LHCN-M2 (cell line): Measurements from ENCODE around the gene KLRC4. TPM values are rescaled to one million over a fixed set of nuclear protein-coding genes. Genes with fewer than 3 reads are reported as not detected.
A peak's percentile ranks its signal among the peaks of the same experiment; 100 is the strongest.
"Not testable (repeated sequence)": the region's sequence is repeated elsewhere in the genome, so short reads cannot be mapped to it uniquely, and the experiment has no call there.

Experiments used
- DNase-seq: peaks from one replicate; pipeline ENCODE4 v3.0.0-alpha.2; 2012; ENCODE audit warnings: low read depth
- total RNA-seq: library from RNA; depleted of rRNA; stranded (reverse); fragments of >200 nt; gene quantifications from 2 replicates; pipeline ENCODE4 v1.2.3, GENCODE V29; 2014; rRNA removed

KLRC4 gene
- total RNA-seq, 1 experiment from 2014 or later = not detected

DNA sequence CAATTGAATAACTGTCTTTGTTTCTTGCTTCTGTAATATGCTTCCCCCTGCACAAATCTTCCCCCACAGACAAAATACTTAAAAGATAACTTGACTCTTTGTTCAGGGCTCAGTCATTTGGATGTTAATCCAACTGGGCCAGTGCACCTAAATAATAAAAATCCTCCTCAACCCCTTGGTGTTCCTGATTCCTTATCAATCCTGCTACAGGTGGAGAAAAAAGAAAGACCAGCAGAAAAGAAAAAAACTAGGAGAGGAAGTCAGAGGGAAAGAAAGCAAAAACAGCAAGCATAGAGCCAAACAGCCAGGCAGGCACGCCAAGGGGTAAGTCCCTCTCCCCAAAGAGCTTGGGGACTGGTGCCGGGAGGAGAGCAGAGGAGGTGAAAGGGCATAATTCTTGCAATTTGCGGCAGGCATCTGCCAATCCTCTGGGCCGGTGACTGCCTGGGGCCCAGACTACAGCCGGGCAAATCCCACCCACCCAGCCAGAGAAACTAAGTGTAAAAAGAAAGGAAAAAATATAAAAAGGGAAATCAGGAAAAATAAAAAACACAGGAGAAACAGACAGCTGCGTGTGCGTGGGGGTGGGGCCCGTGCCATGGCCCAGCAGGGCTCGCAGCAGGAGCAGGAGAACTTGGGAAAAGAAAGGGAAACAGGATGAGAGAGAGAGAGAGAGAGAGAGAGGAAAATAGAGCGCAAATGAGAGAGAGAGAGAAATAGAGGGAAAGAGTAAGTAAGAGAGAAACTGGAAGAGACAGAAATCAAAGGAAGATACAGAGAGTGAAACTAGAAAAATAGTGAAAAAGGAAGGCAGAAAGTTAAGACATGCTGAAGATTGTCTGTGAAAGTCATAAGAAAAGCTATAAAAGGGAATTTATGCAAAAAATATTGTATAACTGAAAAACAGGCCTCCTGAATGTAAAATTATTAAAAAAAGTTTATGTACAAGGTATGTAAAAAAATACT lies 41.1 kb downstream of the KLRC4 start:
- no peak for DNase-seq

DNA sequence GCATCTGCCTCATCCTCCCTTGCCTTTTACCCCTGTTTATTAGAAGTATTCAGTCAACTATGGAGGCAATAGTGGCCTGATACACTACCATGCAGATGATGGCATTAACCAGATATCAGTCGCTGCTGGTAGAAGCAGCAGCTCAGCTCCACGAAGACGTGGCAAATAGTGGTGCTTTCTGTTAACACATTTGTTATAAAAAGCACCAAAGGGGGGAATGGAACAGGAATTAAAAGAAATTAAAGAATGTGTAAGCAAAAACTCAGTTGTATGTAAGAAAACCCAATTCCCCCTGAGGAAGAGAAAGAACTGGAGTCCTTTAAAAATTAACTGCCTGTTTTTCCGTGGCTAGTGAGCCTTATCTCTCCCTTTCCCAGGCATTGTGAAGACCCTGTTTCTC lies 41.8 kb downstream of the KLRC4 start:
- DNase-seq = not testable (repeated sequence)

DNA sequence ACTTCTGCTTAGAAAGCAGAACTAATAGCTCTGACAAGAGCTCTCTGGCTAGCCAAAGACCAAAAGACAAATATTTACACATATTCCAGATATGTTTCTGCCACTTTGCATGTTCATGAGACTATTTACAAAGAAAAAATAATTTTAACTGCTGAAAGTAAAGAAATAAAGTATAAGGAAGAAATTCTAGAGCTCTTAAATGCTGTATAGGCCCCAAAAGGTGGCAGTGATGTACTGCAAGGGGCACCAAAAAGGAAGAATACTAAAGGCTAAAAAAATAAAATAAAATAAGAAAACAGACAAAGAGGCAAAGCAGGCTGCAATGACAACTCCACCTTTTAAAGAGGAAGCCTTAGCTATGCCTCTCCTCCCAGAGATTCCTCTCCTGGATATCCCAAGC lies 42.7 kb downstream of the KLRC4 start:
- peak; percentile 80 for DNase-seq

DNA sequence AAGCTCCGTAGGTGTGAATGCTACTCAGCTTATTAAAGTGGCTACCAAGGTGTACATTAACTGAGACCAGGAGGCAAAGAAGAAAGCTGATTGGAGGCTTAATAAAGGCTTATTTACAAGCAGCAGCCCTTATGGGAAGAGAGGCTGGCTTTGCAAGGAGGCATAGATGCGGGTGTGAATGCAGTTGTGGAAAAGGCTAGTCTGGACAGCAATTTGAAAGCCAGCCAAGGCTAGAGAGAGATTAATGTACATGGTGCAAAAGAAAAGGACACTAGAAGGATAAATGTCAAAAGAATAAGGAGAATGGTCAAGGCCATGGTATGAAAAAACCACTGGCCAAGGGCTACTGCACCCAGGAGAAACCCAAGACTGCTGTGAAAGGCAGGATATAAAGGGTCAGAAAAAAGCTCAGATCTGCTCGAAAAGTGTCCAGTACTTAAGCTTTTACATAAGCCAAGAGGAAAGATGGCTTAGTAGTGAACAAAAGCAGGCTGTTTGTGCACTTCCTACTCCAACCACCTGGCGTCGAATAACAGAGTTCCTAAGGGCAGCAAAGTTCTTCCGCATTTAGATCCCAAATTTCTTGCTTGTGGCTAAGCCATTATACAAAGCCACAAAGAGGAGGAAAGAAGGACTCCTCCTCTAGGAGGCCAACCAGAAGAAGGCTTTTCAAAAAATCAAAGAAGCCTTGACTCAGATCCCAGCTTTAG lies 43.7 kb downstream of the KLRC4 start:
- peak; percentile 75 for DNase-seq

DNA sequence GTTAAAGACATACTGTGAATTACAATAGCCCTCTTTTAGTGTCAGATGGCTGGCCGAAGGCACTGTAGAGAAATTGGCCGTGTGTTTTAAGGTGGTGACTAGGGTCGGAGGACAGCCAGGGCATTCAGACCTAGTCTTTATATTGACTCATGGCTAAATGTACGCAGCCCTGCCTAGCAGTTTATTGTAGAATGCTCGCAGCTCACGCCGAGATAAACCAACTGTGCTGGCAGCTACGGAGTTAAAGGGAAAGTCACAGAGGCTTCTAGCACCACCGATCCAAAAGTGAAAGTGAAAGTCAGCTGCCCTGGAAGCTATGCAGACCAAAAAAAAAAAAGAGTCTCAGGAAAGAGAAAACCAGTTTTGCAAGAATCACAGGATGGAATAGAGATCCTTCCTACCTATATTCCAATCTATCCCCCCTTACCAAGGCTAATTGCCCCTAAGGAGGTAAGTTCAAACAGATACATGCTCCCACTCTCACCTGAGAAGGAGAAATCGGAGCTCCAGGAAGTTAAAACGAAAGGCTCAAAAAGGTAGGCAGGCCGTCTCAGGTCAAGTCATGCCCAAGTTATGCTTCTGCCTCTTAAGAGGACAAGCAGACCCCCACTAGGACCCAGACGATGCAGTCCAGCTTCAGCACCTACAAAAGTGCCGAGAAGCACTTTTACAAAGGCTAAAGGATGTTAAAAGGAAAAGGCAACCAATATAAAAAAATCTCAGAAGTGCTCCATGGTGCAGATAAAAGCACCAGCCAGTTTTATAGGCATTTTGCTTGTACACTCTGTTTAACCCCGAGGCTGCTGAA lies 44.5 kb downstream of the KLRC4 start:
- peak; percentile 90 for DNase-seq

DNA sequence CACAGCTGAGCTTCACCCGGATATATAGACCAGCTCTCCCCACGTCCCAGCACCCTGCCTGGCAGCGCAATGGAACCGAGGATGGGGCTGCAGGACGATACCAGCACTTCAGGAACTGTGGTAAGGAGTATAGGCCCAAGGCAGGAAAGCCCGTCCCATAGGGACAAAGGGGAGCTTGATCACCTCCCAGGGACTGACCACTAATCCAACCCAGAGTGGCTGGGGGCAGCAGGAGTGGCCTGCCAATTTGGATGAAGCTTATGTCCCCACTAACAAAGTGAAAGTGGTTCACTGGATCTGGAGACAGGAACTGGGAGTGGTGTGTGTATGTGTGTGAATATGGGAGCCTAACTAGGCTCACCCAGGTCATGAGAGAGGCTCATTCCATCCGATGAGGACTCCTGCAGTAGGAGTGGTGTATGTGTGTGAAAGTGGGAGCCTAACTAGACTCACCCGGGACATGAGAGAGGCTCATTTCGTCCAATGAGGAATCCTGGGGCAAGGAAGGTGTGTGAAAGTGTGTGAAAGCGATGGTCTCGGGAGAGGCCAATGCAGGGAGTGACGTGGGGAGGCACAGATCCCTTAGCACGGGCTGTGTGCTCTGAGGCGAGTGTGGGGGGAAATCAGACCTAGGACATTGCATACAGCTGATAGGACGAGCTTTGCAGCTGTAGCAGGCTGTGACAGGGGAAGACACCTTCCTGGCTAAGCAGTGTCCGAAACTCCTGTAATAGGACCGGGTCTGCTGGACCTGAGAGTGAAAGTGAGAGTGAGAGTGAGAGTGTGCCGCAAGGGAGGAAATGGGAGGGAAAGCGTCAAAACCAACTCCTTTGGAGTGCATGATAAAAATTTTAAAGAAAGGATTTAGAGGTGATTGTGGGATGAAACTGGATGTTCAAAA lies 45.4 kb downstream of the KLRC4 start:
- DNase-seq = peak; percentile 76

DNA sequence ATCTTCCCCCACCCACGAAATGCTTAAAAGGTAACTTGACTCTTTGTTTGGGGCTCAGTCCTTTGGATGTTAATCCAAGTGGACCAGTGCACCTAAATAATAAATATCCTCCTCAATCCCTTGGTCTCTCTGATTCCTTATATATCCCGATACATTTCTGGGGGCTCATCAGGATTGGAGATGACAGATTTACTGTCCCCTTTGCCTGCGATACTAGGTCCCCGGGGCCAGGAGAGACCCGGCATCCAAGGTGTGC lies 46.0 kb downstream of the KLRC4 start:
- DNase-seq = no peak

DNA sequence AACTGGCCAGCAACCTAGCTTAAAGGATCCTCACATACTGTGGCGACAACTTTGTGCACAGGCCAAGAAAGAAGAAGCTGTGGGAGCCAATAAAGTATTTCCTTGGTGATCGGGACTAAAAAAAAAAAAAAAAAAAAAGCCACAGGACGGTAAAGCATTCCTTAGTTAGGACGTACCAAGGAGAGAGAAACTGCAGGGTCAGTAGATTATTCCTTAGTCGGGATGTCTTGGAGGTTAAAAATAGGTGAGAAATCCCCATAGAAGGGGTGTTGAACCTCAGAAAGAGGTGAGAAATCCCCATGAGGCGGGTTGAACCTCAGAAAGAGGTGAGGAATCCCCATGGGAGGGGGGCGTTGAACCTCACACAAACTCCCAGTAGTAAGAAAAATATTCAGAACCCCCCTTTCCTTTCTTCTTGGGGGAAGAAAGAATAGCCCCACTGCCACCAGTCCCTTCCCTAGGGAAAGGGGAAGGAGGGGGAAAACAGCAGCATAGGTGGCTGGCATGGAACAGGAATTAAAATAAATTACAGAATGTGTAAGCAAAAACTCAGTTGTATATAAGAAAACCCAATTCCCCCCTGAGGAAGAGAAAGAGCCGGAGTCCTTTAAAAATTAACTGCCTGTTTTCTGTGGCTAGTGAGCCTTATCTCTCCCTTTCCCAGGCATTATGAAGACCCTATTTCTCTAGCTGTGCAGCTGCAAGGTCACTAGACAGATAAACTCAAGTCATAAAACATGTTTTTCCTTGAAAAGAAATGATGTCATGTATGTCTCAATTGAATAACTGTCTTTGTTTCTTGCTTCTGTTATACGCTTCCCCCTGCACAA lies 46.5 kb downstream of the KLRC4 start:
- DNase-seq = peak; percentile 36

DNA sequence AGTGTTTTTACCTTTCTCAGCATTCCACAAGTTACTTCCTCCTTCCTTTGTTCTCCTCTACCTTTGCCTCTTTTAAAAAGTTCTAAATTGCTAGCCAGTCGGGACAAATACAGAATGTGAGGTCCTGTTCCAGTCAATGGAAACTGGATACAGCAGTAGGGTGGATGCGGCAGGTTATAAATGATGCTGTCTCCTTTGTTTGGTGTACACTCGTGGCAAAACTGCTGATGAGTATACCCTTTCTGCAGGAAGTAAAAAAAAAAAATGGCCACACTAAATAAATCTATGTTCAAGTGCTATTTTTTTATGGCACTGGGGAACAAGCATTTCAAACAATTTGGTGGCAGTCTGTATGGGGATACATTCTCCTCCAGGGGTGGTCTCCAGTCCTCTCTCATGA lies 47.2 kb downstream of the KLRC4 start:
- DNase-seq = no peak

DNA sequence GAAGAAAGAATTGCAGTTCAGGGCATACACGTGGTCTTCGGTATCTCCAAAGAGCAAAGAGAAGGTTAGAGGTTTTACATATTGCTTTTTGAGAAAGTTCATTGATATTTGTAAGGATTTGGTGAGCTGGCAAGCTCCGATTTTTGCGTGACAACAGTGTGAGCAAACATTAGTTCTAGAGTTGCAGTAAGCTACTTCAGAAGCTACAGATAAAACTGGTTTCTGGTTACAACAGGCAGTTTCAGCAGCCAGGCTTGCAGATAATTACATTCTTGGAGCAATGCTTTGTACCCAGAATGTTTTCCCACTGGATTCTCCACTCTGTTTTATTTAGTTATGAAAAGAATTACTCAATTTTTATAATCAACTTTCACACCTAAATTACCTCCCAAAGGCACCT lies 47.9 kb downstream of the KLRC4 start:
- DNase-seq = peak; percentile 70

DNA sequence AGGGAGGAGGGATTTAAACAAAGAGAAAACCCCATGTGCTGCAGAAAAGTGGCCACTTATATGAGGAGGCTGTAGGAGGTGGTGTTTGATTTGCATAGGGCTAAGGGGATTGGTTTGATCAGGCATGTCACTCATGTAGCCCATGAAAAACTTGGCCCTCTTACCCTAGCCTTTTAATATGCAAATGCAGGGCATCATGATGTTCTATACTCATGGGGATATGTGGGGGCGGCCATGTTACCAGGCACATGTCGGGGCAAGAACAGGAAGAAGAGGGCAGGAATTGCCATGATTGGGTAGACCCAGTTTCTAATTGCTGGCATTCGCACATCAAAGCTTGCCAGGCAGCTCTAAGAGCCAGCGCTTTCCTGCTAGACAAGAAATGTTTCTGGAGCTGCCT lies 48.5 kb downstream of the KLRC4 start:
- peak; percentile 83 for DNase-seq

DNA sequence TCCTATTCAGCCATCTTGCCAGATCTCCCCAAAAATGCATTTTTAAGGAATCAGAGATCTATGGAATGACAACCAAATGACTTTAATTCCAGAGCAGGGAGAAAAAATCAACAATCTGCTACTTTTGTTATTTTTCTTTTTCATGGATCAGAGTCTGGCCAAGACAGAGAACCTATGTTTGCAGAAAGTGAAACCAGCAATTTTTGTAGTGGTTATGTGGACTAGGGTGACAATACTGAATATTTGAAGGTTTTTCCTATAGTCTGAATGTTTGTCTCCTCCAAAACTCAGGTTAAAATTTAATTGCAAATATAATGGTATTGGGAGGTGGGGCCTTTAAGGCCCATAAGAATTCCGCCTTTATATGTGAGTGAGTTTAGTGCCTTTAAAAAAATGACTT lies 50.6 kb downstream of the KLRC4 start:
- DNase-seq = no peak

DNA sequence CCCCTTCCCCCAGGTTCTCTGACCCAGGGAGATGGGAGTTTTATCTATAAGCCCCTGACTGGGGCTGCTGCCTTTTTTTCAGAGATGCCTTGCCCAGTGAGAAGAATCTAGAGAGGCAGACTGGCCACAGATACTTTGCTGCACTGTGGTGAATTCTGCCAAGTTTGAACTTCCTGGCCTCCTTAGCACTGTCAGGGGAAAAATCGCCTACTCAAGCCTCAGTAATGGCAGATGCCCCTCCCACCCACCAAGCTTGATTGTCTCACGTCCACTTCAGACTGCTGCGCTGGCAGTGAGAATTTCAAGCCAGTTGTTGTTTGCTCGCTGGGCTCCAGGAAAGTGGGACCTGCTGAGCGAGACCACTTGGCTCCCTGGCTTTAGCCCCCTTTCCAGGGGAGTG lies 51.4 kb downstream of the KLRC4 start:
- DNase-seq = no peak

Other genes starting within 250 kb of the KLRC4 start
- not detected in 2 replicates for gene OLR1, start 237.6 kb downstream of the KLRC4 start, total RNA-seq
- not detected in 2 replicates for gene TMEM52B, start 230.7 kb downstream of the KLRC4 start, total RNA-seq
- 9.6 and 11.7 TPM in 2 replicates for gene GABARAPL1, start 196.9 kb downstream of the KLRC4 start, total RNA-seq
- not detected in 2 replicates for gene KLRD1, start 101.9 kb downstream of the KLRC4 start, total RNA-seq
- gene KLRK1, start 19.7 kb downstream of the KLRC4 start, total RNA-seq = 0.26 and 0.40 TPM in 2 replicates
- gene KLRC3, start 10.8 kb upstream of the KLRC4 start, total RNA-seq = 0.63 TPM in 1 of 2 replicates, not detected in the other
- 0.96 and 2.0 TPM in 2 replicates for gene KLRC2, start 26.3 kb upstream of the KLRC4 start, total RNA-seq
- gene KLRC1, start 43.6 kb upstream of the KLRC4 start, total RNA-seq = not detected in 2 replicates
- 0.32 and 0.34 TPM in 2 replicates for gene EIF2S3B, start 96.1 kb upstream of the KLRC4 start, total RNA-seq
- 34.2 and 47.0 TPM in 2 replicates for gene MAGOHB, start 203.9 kb upstream of the KLRC4 start, total RNA-seq